UCSD-AML1 (cell line): ENCODE results near the gene THEM5.

Experiments used
- DNase-seq: peaks from one replicate; lab custom pipeline; 2025; ENCODE audit not compliant: unreplicated experiment; lab: John Stamatoyannopoulos, UW

Gene THEM5

GRCh38 chr1:151801846-151802245, 51.7 kb downstream of the THEM5 start:
- no peak for DNase-seq

- DNase-seq: no peak
Measured at GRCh38 chr1:151801310-151801820, 52.1 kb downstream of the THEM5 start.

GRCh38 chr1:151800830-151801229, 52.7 kb downstream of the THEM5 start:
- DNase-seq: no peak

- DNase-seq: no peak
Measured at GRCh38 chr1:151799179-151800022, 54.1 kb downstream of the THEM5 start.

- no peak for DNase-seq
Measured at GRCh38 chr1:151798571-151798970, 54.9 kb downstream of the THEM5 start.
